Prostate gland (tissue), 2 donors: Measurements from ENCODE around the gene SRR. TPM values are rescaled to one million over a fixed set of nuclear protein-coding genes. Genes with fewer than 3 reads are reported as not detected.

Experiments
- DNase-seq: peaks from one replicate; pipeline ENCODE4 v3.0.0-alpha.2; 2019; ENCODE audit warnings: low spot score
- H3K27ac ChIP-seq, 2 donors: fragments of 200-600 bp; sonication (generic); 2 replicates each; pipeline ENCODE4 v1.5.1; 2017 to 2019
- H3K27me3 ChIP-seq: fragments of 200-600 bp; sonication (generic); replicated peaks from 2 replicates; pipeline ENCODE4 v1.5.1; 2019; ENCODE audit not compliant: insufficient read depth
- H3K36me3 ChIP-seq, 2 donors: fragments of 200-600 bp; sonication (generic); 1 replicate in 1 of 2; 2 replicates in 1 of 2; pipeline versions ENCODE4 v1.5.1 to v1.8.1; 2017 to 2019
- H3K4me1 ChIP-seq: fragments of 200-600 bp; sonication (generic); replicated peaks from 2 replicates; pipeline ENCODE4 v1.5.1; 2019
- H3K4me3 ChIP-seq, 2 donors: fragments of 200-600 bp; sonication (generic); 2 replicates each; pipeline ENCODE4 v1.5.1; 2017 to 2019
- H3K9me3 ChIP-seq: fragments of 200-600 bp; sonication (generic); 2 replicates; pipeline ENCODE4 v1.5.1; 2017
- POLR2A ChIP-seq: fragments of 450-650 bp; IDR thresholded peaks from one replicate; pipeline ENCODE4 v1.6.1; 2016; ENCODE audit warnings: antibody characterized with exemption, mild to moderate bottlenecking
- POLR2AphosphoS5 ChIP-seq: sonication (generic); formaldehyde crosslinking; IDR thresholded peaks from one replicate; pipeline ENCODE4 v1.6.1; 2017; ENCODE audit warnings: antibody characterized with exemption
- WGBS: methylation state at CpG from one replicate; pipeline ENCODE4 v1.1.5; 2018; 5-methylcytosine and 5-hydroxymethylcytosine counted together
- intact Hi-C: fragments of 100-400 bp; cut with DNase I; formaldehyde crosslinking; loops from one replicate; pipeline ENCODE4 v1.14.2; 2022
- small RNA-seq, 2 donors: library from RNA; depleted of rRNA; stranded (forward); fragments of <200 nt; gene quantifications; one replicate each; pipeline ENCODE3, GENCODE V24; 2016
- total RNA-seq, 2 donors: library from RNA; depleted of rRNA; stranded (reverse); fragments of >200 nt; gene quantifications; one replicate each; pipeline ENCODE4 v1.1.0, GENCODE V29; 2016
- TF ChIP-seq, protein P1 (sequence below), 4 experiments: fragments of 200-600 bp in 2 of 4; fragments of 450-650 bp in 2 of 4; sonication (generic) in 2 of 4; IDR thresholded peaks; 1 replicate in 3 of 4; 2 replicates in 1 of 4; pipeline ENCODE4 v1.5.1; 2016 to 2019; ENCODE audit warnings: antibody characterized with exemption in 4 of 4, mild to moderate bottlenecking in 2 of 4, moderate library complexity in 2 of 4

Gene SRR
- total RNA-seq, 2 donors from 2014 or later, result 10.8 to 27.5 TPM

DNA sequence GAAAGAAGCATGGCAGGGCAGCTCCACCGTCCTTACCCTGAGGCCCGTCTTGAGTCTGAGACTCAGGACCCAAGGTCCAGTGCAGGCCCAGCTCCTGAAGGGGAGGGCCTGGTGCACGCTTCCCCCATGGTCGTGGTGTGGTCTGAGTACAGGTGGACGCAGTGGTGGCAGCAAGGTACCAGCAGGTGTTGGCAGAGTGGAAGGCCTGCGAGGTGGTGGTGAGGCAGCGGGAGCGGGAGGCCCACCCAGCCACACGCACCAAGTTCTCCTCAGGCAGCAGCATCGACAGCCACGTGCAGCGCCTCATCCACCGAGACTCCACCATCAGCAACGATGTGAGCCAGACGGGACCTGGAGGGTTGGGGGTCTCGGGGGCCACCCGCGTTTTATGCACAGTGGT lies 69.4 kb downstream of the SRR start:
- Histone ChIP-seq H3K27ac (no peak overlapping the region), H3K9me3 (no peaks in the 10 kb centered on the region), H3K36me3 (peaks cover 0 to 13% of the 10 kb centered on the region in 2 donors), H3K4me1 (peaks cover 3% of the 10 kb centered on the region), H3K27me3 (no peaks in the 10 kb centered on the region), H3K4me3 (no peak overlapping the region)
- TF ChIP-seq, protein P1, sequence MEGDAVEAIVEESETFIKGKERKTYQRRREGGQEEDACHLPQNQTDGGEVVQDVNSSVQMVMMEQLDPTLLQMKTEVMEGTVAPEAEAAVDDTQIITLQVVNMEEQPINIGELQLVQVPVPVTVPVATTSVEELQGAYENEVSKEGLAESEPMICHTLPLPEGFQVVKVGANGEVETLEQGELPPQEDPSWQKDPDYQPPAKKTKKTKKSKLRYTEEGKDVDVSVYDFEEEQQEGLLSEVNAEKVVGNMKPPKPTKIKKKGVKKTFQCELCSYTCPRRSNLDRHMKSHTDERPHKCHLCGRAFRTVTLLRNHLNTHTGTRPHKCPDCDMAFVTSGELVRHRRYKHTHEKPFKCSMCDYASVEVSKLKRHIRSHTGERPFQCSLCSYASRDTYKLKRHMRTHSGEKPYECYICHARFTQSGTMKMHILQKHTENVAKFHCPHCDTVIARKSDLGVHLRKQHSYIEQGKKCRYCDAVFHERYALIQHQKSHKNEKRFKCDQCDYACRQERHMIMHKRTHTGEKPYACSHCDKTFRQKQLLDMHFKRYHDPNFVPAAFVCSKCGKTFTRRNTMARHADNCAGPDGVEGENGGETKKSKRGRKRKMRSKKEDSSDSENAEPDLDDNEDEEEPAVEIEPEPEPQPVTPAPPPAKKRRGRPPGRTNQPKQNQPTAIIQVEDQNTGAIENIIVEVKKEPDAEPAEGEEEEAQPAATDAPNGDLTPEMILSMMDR (IDR thresholded peaks at IDR 0.05), result no peak
- TF ChIP-seq POLR2AphosphoS5 (no peak), POLR2A (no peak)
- WGBS, result 92% methylated on average over 17 of the region's 18 CpGs
- intact Hi-C loops, result no loop called here
- no peak for DNase-seq

Small RNA genes within 50 kb of the gene (small RNA-seq; reads per million reads assigned to genes)
- gene AC006435.3, result 0 reads per million in 2 donors
- gene SNORD91A, result 1,875 to 2,058 reads per million in 2 donors
- gene SNORD91B, result 296 to 325 reads per million in 2 donors

Other genes with a start within 250 kb of the SRR start
- gene HIC1, start 248.8 kb upstream of the SRR start, total RNA-seq, result 10 to 100 TPM; 20.5 to 33.1 TPM
- gene SMG6, start 165 bp upstream of the SRR start, total RNA-seq, result 10 to 100 TPM; 23.8 to 56.0 TPM
- 10 to 100 TPM; 34.8 to 42.9 TPM for gene TSR1, start 32.5 kb downstream of the SRR start, total RNA-seq
- 100 to 1,000 TPM; 118 to 172 TPM for gene SGSM2, start 33.6 kb downstream of the SRR start, total RNA-seq
- gene MNT, start 97.1 kb downstream of the SRR start, total RNA-seq, result 10 to 100 TPM; 14.8 to 32.0 TPM
- gene METTL16, start 207.9 kb downstream of the SRR start, total RNA-seq, result 10 to 100 TPM; 46.6 to 47.9 TPM